ENCODE results near the gene GPR176.

- no peak for TF ChIP-seq CTCF (conservative IDR thresholded peaks at IDR 0.05)
- TF ChIP-seq ZFX (IDR thresholded peaks at IDR 0.05): no peak
Observed at GRCh38 chr15:39944726-39945125, 24.7 kb upstream of the GPR176 start.
